ENCODE data around the gene NCOA3. TPM values are rescaled to one million over a fixed set of nuclear protein-coding genes. Genes with fewer than 3 reads are reported as not detected.

The NCOA3 gene
- polyA plus RNA-seq, 1 donor = 16.4 TPM

DNA sequence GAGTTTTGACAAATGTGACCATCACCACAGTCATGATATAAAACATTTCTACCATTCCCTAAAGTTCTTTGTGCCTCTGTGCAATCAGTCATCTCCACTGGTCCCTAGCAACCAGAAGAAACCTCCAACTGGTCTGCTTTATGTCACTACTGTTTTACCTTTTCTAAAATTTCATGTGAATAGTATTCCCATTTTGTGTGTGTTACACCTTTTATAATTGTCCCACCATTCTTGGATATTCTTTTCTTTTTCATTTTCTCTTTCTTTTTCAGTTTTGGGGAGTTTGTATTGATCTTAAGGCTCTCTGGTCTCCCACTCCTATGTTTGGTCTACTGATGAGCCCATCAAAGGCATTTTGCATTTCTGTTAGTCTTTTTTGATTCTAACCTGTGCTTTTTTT is 95.4 kb downstream of the NCOA3 start:
- Histone ChIP-seq H3K27ac (ENCODE audit: low read length) (no peak overlapping the region), H3K4me3 (ENCODE audit: low read length) (no peak overlapping the region), H3K9me3 (ENCODE audit: control insufficient read depth, low read depth, low read length) (no peaks in the 10 kb centered on the region), H3K4me1 (ENCODE audit: control insufficient read depth, insufficient read depth, low read length) (no peaks in the 10 kb centered on the region), H3K36me3 (ENCODE audit: control insufficient read depth, insufficient read depth, low read length) (no peaks in the 10 kb centered on the region), H3K27me3 (ENCODE audit: control insufficient read depth, insufficient read depth, low read length) (no peaks in the 10 kb centered on the region)
- no peak for DNase-seq

GRCh38 chr20:47598911-47599744 is 97.4 kb downstream of the NCOA3 start:
- H3K36me3 ChIP-seq (ENCODE audit: control insufficient read depth, insufficient read depth, low read length) = no peaks in the 10 kb centered on the region
- no peaks in the 10 kb centered on the region for H3K4me1 ChIP-seq (ENCODE audit: control insufficient read depth, insufficient read depth, low read length)
- no peak overlapping the region for H3K4me3 ChIP-seq (ENCODE audit: low read length)
- DNase-seq = no peak
- WGBS (ENCODE audit: insufficient coverage, low lambda C conversion rate) = 100% methylated on average over 5 of the region's 7 CpGs
- H3K27me3 ChIP-seq (ENCODE audit: control insufficient read depth, insufficient read depth, low read length) = no peaks in the 10 kb centered on the region
- no peak overlapping the region for H3K27ac ChIP-seq (ENCODE audit: low read length)
- no peaks in the 10 kb centered on the region for H3K9me3 ChIP-seq (ENCODE audit: control insufficient read depth, low read depth, low read length)

- Histone ChIP-seq H3K36me3 (ENCODE audit: control insufficient read depth, insufficient read depth, low read length) (no peaks in the 10 kb centered on the region), H3K27ac (ENCODE audit: low read length) (no peak overlapping the region)
- DNase-seq = no peak
Measured at GRCh38 chr20:47600967-47601547, 99.4 kb downstream of the NCOA3 start.

DNA sequence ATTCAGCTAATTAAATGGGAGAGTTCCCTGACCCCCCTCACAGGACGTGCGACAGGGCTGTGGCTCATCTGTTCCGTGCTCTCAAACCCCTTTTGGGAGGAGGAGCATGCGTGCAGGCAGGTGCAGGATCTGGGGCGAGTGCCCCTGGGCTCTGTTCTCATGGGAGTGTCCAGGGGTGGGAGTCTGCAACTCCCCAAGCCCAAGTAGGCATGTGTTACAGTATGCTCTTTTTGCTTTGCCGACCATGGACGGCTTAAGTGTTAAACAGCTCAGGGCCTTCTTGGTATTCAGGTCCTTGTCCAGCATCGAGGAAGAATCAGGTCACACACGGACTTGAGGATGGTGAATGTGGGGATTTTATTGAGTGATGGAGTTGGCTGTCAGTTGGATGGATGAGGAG is 101.6 kb downstream of the NCOA3 start:
- WGBS (ENCODE audit: insufficient coverage, low lambda C conversion rate) = 100% methylated on average over 1 of the region's 9 CpGs
- Histone ChIP-seq H3K9me3 (ENCODE audit: control insufficient read depth, low read depth, low read length) (no peaks in the 10 kb centered on the region), H3K4me3 (ENCODE audit: low read length) (no peak overlapping the region), H3K36me3 (ENCODE audit: control insufficient read depth, insufficient read depth, low read length) (no peaks in the 10 kb centered on the region), H3K27me3 (ENCODE audit: control insufficient read depth, insufficient read depth, low read length) (no peaks in the 10 kb centered on the region), H3K27ac (ENCODE audit: low read length) (no peak overlapping the region), H3K4me1 (ENCODE audit: control insufficient read depth, insufficient read depth, low read length) (no peaks in the 10 kb centered on the region)
- DNase-seq = no peak

More at GRCh38 chr20:47600967-47601547, 99.4 kb downstream of the NCOA3 start:
- H3K4me1 ChIP-seq (ENCODE audit: control insufficient read depth, insufficient read depth, low read length) = no peaks in the 10 kb centered on the region
- H3K27me3 ChIP-seq (ENCODE audit: control insufficient read depth, insufficient read depth, low read length) = no peaks in the 10 kb centered on the region
- H3K4me3 ChIP-seq (ENCODE audit: low read length) = no peak overlapping the region
- 100% methylated on average over 2 of the region's 9 CpGs for WGBS (ENCODE audit: insufficient coverage, low lambda C conversion rate)
- H3K9me3 ChIP-seq (ENCODE audit: control insufficient read depth, low read depth, low read length) = no peaks in the 10 kb centered on the region

GRCh38 chr20:47605673-47606413 is 104.2 kb downstream of the NCOA3 start:
- Histone ChIP-seq H3K36me3 (ENCODE audit: control insufficient read depth, insufficient read depth, low read length) (no peaks in the 10 kb centered on the region), H3K9me3 (ENCODE audit: control insufficient read depth, low read depth, low read length) (no peaks in the 10 kb centered on the region), H3K27me3 (ENCODE audit: control insufficient read depth, insufficient read depth, low read length) (no peaks in the 10 kb centered on the region), H3K27ac (ENCODE audit: low read length) (no peak overlapping the region), H3K4me3 (ENCODE audit: low read length) (no peak overlapping the region), H3K4me1 (ENCODE audit: control insufficient read depth, insufficient read depth, low read length) (no peaks in the 10 kb centered on the region)
- no peak for DNase-seq
- 67% methylated on average over 2 of the region's 9 CpGs for WGBS (ENCODE audit: insufficient coverage, low lambda C conversion rate)

DNA sequence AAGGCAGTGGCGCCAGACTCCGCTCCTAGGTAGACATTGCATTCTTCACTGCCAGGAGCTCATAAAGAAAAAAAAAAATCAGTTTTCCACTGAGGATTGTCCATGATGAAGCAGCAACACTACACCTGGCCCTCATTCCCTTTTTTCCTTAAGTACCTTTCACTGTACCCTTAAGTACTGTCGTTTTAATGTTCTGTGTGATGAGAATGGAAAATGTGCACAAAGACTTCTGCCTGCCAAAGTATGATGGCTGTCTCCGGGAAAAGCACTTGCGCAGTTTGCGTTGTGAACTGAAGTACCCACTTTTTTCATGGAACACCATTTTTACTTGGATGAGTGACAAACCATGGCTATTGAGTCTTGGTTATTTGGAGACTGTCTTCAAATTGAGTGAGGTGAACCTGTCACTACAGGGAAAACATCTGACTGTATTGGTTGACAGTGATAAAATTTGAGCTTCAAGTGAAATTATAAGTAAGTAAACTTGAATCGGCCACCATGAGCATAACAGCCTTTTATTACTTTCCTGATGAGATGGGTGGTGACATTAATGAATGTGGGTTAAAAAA is 104.8 kb downstream of the NCOA3 start:
- no peaks in the 10 kb centered on the region for H3K9me3 ChIP-seq (ENCODE audit: control insufficient read depth, low read depth, low read length)
- H3K4me1 ChIP-seq (ENCODE audit: control insufficient read depth, insufficient read depth, low read length) = no peaks in the 10 kb centered on the region
- no peaks in the 10 kb centered on the region for H3K36me3 ChIP-seq (ENCODE audit: control insufficient read depth, insufficient read depth, low read length)
- H3K4me3 ChIP-seq (ENCODE audit: low read length) = no peak overlapping the region
- DNase-seq = no peak
- WGBS (ENCODE audit: insufficient coverage, low lambda C conversion rate) = 100% methylated on average over 1 of the region's 7 CpGs
- no peaks in the 10 kb centered on the region for H3K27me3 ChIP-seq (ENCODE audit: control insufficient read depth, insufficient read depth, low read length)
- H3K27ac ChIP-seq (ENCODE audit: low read length) = no peak overlapping the region

GRCh38 chr20:47606983-47607613 is 105.4 kb downstream of the NCOA3 start:
- Histone ChIP-seq H3K4me3 (ENCODE audit: low read length) (no peak overlapping the region), H3K9me3 (ENCODE audit: control insufficient read depth, low read depth, low read length) (no peaks in the 10 kb centered on the region), H3K27me3 (ENCODE audit: control insufficient read depth, insufficient read depth, low read length) (no peaks in the 10 kb centered on the region), H3K36me3 (ENCODE audit: control insufficient read depth, insufficient read depth, low read length) (no peaks in the 10 kb centered on the region), H3K27ac (ENCODE audit: low read length) (no peak overlapping the region), H3K4me1 (ENCODE audit: control insufficient read depth, insufficient read depth, low read length) (no peaks in the 10 kb centered on the region)
- no peak for DNase-seq
- WGBS (ENCODE audit: insufficient coverage, low lambda C conversion rate) = no CpG with 5 or more reads among the region's 1 CpG

- Histone ChIP-seq H3K36me3 (ENCODE audit: control insufficient read depth, insufficient read depth, low read length) (no peaks in the 10 kb centered on the region), H3K27ac (ENCODE audit: low read length) (no peak overlapping the region), H3K4me1 (ENCODE audit: control insufficient read depth, insufficient read depth, low read length) (no peaks in the 10 kb centered on the region), H3K27me3 (ENCODE audit: control insufficient read depth, insufficient read depth, low read length) (no peaks in the 10 kb centered on the region), H3K4me3 (ENCODE audit: low read length) (no peak overlapping the region), H3K9me3 (ENCODE audit: control insufficient read depth, low read depth, low read length) (no peaks in the 10 kb centered on the region)
- WGBS (ENCODE audit: insufficient coverage, low lambda C conversion rate) = 86% methylated on average over 3 of the region's 5 CpGs
- DNase-seq = no peak
Measured at GRCh38 chr20:47609001-47609400, 107.3 kb downstream of the NCOA3 start.

DNA sequence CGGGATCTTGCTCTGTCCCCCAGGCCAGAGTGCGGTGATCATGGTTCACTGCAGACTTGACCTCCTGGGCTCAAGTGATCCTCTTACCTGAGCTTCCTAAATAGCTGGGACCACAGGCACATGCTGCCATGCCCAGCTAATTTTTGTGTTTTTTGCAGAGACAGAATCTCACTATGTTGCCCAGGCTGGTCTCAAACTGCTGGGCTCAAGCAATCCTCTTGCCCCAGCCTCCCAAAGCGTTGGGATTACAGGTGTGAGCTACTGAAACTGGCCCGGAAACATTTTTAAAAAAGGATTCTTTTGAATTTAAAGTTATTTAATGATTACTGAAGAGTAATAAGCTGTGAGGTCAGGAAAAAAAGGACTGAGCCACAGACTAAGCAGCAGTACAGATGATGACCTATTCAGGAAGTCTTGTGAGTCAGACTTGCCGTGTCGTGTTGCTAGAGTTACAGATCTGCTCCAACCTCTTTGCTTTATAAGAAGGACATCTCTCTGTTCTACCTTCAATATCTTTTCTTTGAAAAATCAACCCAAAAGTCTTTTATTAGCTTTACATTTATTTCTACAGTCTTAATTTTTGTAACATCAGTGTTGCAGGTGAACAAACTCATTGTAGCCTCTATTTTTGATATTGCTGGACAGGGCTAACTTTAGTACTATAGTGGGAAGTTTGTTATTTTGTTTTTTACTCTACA is 108.7 kb downstream of the NCOA3 start:
- no peaks in the 10 kb centered on the region for H3K4me1 ChIP-seq (ENCODE audit: control insufficient read depth, insufficient read depth, low read length)
- H3K27me3 ChIP-seq (ENCODE audit: control insufficient read depth, insufficient read depth, low read length) = no peaks in the 10 kb centered on the region
- H3K4me3 ChIP-seq (ENCODE audit: low read length) = no peak overlapping the region
- WGBS (ENCODE audit: insufficient coverage, low lambda C conversion rate) = 61% methylated on average over 2 of the region's 6 CpGs
- H3K27ac ChIP-seq (ENCODE audit: low read length) = no peak overlapping the region
- DNase-seq = peak; percentile 12 to 17
- no peaks in the 10 kb centered on the region for H3K9me3 ChIP-seq (ENCODE audit: control insufficient read depth, low read depth, low read length)
- H3K36me3 ChIP-seq (ENCODE audit: control insufficient read depth, insufficient read depth, low read length) = no peaks in the 10 kb centered on the region

GRCh38 chr20:47610945-47611250 is 109.2 kb downstream of the NCOA3 start:
- Histone ChIP-seq H3K27me3 (ENCODE audit: control insufficient read depth, insufficient read depth, low read length) (no peaks in the 10 kb centered on the region), H3K4me3 (ENCODE audit: low read length) (no peak overlapping the region), H3K27ac (ENCODE audit: low read length) (no peak overlapping the region), H3K9me3 (ENCODE audit: control insufficient read depth, low read depth, low read length) (no peaks in the 10 kb centered on the region), H3K36me3 (ENCODE audit: control insufficient read depth, insufficient read depth, low read length) (no peaks in the 10 kb centered on the region), H3K4me1 (ENCODE audit: control insufficient read depth, insufficient read depth, low read length) (no peaks in the 10 kb centered on the region)
- no peak for DNase-seq

All from large intestine (tissue), 3 donors.